Mesendoderm (in vitro differentiated cells): Measurements from ENCODE around the gene PDSS2.

Experiments used
- DNase-seq: peaks from one replicate; pipeline ENCODE4 v3.0.0; 2013
- H2AK5ac ChIP-seq: 2 replicates; pipeline ENCODE4 v1.6.1; 2013; ENCODE audit warnings: low read length, inconsistent platforms
- H2BK120ac ChIP-seq: 2 replicates; pipeline ENCODE4 v1.6.1; 2013; ENCODE audit warnings: low read depth, mild to moderate bottlenecking, low read length, moderate library complexity, mixed read lengths
- H2BK15ac ChIP-seq: replicated peaks from 2 replicates; pipeline ENCODE4 v1.6.1; 2013; ENCODE audit warnings: low read depth, mild to moderate bottlenecking, moderate library complexity
- H2BK5ac ChIP-seq: 2 replicates; pipeline ENCODE4 v1.6.1; 2013; ENCODE audit warnings: low read length, inconsistent platforms
- H3K18ac ChIP-seq: 2 replicates; pipeline ENCODE4 v1.6.1; 2013; ENCODE audit warnings: mild to moderate bottlenecking, low read length, mixed read lengths
- H3K23ac ChIP-seq: one replicate; pipeline ENCODE4 v1.6.1; 2013; ENCODE audit warnings: low read length
- H3K27ac ChIP-seq: 2 replicates; pipeline ENCODE4 v1.5.1; 2013; ENCODE audit warnings: low read depth, mild to moderate bottlenecking, inconsistent platforms, low read length, moderate library complexity
- H3K27me3 ChIP-seq: 2 replicates; pipeline ENCODE4 v1.6.1; 2013; ENCODE audit warnings: low read length, control low read depth, mild to moderate bottlenecking, inconsistent platforms; ENCODE audit not compliant: insufficient read depth, poor library complexity
- H3K36me3 ChIP-seq: 2 replicates; pipeline ENCODE4 v1.6.1; 2013; ENCODE audit warnings: low read length, inconsistent platforms; ENCODE audit not compliant: control insufficient read depth, insufficient read depth
- H3K4ac ChIP-seq: one replicate; pipeline ENCODE4 v1.6.1; 2013; ENCODE audit warnings: low read depth, mild to moderate bottlenecking, low read length, moderate library complexity
- H3K4me1 ChIP-seq: 2 replicates; pipeline ENCODE4 v1.6.1; 2013; ENCODE audit warnings: low read depth, low read length, inconsistent platforms; ENCODE audit not compliant: control insufficient read depth
- H3K4me2 ChIP-seq: 2 replicates; pipeline ENCODE4 v1.6.1; 2013; ENCODE audit warnings: low read length
- H3K4me3 ChIP-seq: 2 replicates; pipeline ENCODE4 v1.5.1; 2013; ENCODE audit warnings: mild to moderate bottlenecking, low read length
- H3K56ac ChIP-seq: one replicate; pipeline ENCODE4 v1.6.1; 2013; ENCODE audit warnings: low read length
- H3K79me1 ChIP-seq: 2 replicates; pipeline ENCODE4 v1.6.1; 2013; ENCODE audit warnings: low read length, inconsistent platforms
- H3K79me2 ChIP-seq: 2 replicates; pipeline ENCODE4 v1.6.1; 2013; ENCODE audit warnings: mild to moderate bottlenecking, low read length; ENCODE audit not compliant: control insufficient read depth, insufficient read depth
- H3K9ac ChIP-seq: 2 replicates; pipeline ENCODE4 v1.6.1; 2013; ENCODE audit warnings: low read length, inconsistent platforms
- H4K5ac ChIP-seq: one replicate; pipeline ENCODE4 v1.6.1; 2013; ENCODE audit warnings: low read length
- H4K8ac ChIP-seq: one replicate; pipeline ENCODE4 v1.6.1; 2013; ENCODE audit warnings: low read depth, mild to moderate bottlenecking, control low read depth, low read length, moderate library complexity
- WGBS: extraction: QIAGEN DNeasy Blood & Tissue Kit; methylation state at CpG from one replicate; pipeline ENCODE4 v1.1.7; 2013; ENCODE audit warnings: low lambda C conversion rate, missing lambda C conversion rate; ENCODE audit not compliant: insufficient coverage; ENCODE audit errors: extremely low coverage; 5-methylcytosine and 5-hydroxymethylcytosine counted together

Gene PDSS2

DNA sequence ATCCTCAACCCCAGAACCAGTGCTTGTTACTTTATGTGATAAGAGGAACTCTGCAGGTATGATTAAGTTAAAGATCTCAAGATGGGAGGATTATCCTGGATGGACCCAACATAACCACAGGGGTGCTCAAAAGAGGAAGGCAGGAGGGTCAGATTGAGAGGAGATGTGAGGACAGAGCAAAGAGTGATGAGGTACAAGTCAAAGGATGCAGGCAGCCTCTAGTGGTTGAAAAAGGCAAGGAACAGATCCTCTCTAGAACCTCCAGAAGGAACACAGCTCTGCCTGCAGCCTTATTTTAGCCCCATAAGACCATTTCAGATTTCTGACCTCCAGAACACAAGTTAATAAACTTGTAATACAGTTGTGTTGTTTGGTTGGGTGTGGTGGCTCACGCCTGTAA is 41.2 kb downstream of the PDSS2 start:
- WGBS, result no CpG with 5 or more reads among the region's 1 CpG
- no peak overlapping the region for H3K9ac ChIP-seq
- H3K56ac ChIP-seq, result no peak overlapping the region
- no peak overlapping the region for H4K5ac ChIP-seq
- H3K4me3 ChIP-seq, result no peak overlapping the region
- no peaks in the 10 kb centered on the region for H3K36me3 ChIP-seq
- no peak overlapping the region for H2BK15ac ChIP-seq
- H3K23ac ChIP-seq, result no peak overlapping the region
- H3K4me1 ChIP-seq, result no peaks in the 10 kb centered on the region
- no peaks in the 10 kb centered on the region for H3K79me2 ChIP-seq
- H3K27ac ChIP-seq, result no peak overlapping the region
- no peak overlapping the region for H3K18ac ChIP-seq
- no peak overlapping the region for H3K4ac ChIP-seq
- H2AK5ac ChIP-seq, result no peak overlapping the region
- no peaks in the 10 kb centered on the region for H3K27me3 ChIP-seq
- no peak overlapping the region for H3K4me2 ChIP-seq
- no peaks in the 10 kb centered on the region for H3K79me1 ChIP-seq
- no peak overlapping the region for H2BK5ac ChIP-seq
- H4K8ac ChIP-seq, result no peak overlapping the region
- no peak overlapping the region for H2BK120ac ChIP-seq
- DNase-seq, result peak; percentile 78

DNA sequence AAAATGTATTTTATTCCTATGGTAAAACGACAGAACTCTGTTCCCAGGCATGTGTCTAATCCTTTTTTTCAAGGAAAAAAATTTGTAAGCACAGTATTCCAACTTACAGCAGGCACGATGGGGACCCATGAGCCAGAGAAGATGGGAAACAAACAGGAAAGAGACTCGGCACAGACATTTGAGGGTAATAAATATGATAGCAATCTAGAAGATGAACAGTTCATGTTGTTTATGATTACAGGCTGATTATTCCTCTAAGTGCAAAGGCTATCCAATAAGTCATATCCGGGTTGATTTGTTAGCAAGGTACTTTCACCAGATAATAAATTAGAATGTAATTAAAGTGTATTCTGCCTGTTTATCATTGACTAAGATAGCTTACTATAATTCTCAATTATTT is 43.2 kb downstream of the PDSS2 start:
- H4K5ac ChIP-seq, result no peak overlapping the region
- no peak overlapping the region for H2BK15ac ChIP-seq
- WGBS, result no CpG with 5 or more reads among the region's 4 CpGs

DNA sequence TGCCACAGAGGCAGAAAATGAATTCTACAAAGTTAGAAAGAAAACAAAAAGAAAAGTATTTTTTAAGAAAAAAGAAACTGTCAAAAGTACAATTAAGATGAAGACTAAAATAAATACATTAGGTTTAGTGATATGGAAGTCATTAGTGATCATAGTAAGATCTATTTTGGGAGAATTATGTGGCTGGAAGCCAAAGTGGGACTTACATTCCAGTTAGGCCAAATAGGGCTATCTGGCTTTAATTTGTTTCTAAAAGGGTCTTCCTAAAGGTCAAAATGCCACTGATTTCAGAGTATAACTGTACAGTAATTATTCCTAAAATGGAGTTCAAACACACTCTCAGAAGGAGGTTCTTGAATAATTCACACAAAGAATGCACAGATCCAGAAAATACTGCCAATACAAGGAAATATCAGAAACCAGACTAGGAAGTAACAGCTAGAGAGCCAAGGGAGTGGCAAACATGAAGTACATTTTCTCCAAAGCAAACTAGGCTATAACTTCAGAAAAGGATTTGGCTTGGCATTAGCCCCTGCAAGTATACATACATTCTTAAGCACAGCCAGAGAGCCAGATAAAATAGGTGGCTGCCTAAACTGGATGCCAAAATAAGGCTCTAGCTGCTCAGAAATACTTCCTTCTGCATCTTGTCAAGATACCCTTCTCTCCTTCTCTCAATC is 45.3 kb downstream of the PDSS2 start:
- Histone ChIP-seq H3K79me1 (no peaks in the 10 kb centered on the region), H3K4me1 (no peaks in the 10 kb centered on the region), H2BK120ac (no peak overlapping the region), H4K8ac (no peak overlapping the region), H3K23ac (no peak overlapping the region), H3K4me2 (no peak overlapping the region), H3K27ac (no peak overlapping the region), H3K36me3 (no peaks in the 10 kb centered on the region), H3K18ac (no peak overlapping the region), H3K4me3 (no peak overlapping the region), H3K4ac (no peak overlapping the region), H4K5ac (no peak overlapping the region), H2AK5ac (no peak overlapping the region), H2BK5ac (no peak overlapping the region), H3K79me2 (no peaks in the 10 kb centered on the region), H3K9ac (no peak overlapping the region), H2BK15ac (no peak overlapping the region), H3K56ac (no peak overlapping the region), H3K27me3 (no peaks in the 10 kb centered on the region)
- DNase-seq, result no peak

More for the DNA sequence above, 43.2 kb downstream of the PDSS2 start:
- Histone ChIP-seq H3K23ac (no peak overlapping the region), H3K56ac (no peak overlapping the region), H3K4me3 (no peak overlapping the region), H3K79me1 (no peaks in the 10 kb centered on the region), H4K8ac (no peak overlapping the region), H2BK5ac (no peak overlapping the region), H3K4ac (no peak overlapping the region), H3K4me2 (no peak overlapping the region), H3K79me2 (no peaks in the 10 kb centered on the region), H3K27ac (no peak overlapping the region), H2AK5ac (no peak overlapping the region), H3K9ac (no peak overlapping the region), H3K18ac (no peak overlapping the region), H2BK120ac (no peak overlapping the region), H3K4me1 (no peaks in the 10 kb centered on the region), H3K27me3 (no peaks in the 10 kb centered on the region), H3K36me3 (no peaks in the 10 kb centered on the region)
- DNase-seq, result no peak

DNA sequence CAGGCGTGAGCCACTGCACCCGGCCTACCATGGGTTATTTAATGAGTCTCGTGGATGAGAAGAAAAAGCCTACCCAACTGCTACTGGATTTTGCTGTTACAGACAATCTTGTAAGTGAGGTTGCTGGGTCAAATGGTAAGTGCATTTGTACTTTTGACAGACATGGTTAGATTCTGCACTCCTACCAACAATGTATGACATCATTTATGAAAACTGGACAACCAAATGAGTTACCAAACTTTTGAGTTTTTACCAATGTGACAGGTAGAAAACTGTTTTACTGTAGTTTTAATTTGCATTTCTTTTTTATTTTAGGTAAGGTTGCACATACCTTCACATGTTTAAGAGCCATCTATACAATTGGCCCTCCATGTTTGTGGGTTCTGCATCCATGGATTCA is 48.2 kb downstream of the PDSS2 start:
- no peaks in the 10 kb centered on the region for H3K36me3 ChIP-seq
- no peaks in the 10 kb centered on the region for H3K79me1 ChIP-seq
- no peak overlapping the region for H3K4ac ChIP-seq
- H2AK5ac ChIP-seq, result no peak overlapping the region
- H3K18ac ChIP-seq, result no peak overlapping the region
- no peak overlapping the region for H2BK15ac ChIP-seq
- H2BK120ac ChIP-seq, result no peak overlapping the region
- no peaks in the 10 kb centered on the region for H3K4me1 ChIP-seq
- no peak overlapping the region for H3K27ac ChIP-seq
- no peak overlapping the region for H3K4me2 ChIP-seq
- H4K8ac ChIP-seq, result no peak overlapping the region
- H4K5ac ChIP-seq, result no peak overlapping the region
- no peak overlapping the region for H3K4me3 ChIP-seq
- no peak overlapping the region for H3K9ac ChIP-seq
- no peak overlapping the region for H2BK5ac ChIP-seq
- no peaks in the 10 kb centered on the region for H3K79me2 ChIP-seq
- no CpG with 5 or more reads among the region's 3 CpGs for whole genome bisulfite sequencing
- H3K56ac ChIP-seq, result no peak overlapping the region
- DNase-seq, result no peak
- no peaks in the 10 kb centered on the region for H3K27me3 ChIP-seq
- no peak overlapping the region for H3K23ac ChIP-seq

DNA sequence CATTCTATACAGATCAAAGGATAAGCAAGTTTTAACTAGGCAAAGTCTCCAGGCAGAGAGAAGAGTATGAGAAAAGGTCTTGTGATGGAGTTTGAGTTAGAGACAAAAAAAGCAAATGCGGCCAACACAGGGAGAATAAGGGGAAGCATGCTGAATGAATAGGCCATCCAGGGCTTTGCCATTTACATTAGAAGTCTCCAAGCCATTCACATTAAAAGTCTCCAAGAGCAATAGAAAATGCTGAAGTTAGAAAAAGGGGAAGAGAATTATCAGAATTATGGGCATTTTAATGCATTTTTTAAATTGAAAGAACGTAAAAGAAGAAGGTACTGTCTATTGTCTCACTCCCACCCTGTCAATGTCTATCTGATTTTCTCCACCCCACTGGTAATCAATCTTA is 49.4 kb downstream of the PDSS2 start:
- Histone ChIP-seq H3K9ac (no peak overlapping the region), H3K4me2 (no peak overlapping the region)

DNA sequence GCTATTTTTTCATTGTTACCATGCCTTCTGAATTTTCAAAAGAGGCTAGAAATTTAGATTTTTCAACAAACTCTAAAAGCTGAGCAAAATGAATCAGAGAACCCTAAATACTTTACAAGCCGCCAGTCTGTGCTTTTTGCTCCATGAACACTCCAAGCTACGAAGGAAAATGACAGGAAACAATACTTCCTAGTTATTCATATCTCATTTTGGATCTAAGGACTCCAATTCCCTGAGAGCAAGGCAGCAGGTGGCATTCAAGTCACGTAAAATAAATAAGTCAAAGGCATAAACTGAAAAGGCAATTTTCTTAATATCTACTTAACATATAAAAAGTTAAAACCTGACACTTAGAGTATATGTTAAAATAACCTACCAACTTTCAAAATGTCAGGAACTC is 50.6 kb downstream of the PDSS2 start:
- Histone ChIP-seq H3K4me1 (no peaks in the 10 kb centered on the region), H3K79me1 (no peaks in the 10 kb centered on the region), H2AK5ac (no peak overlapping the region), H3K4me3 (no peak overlapping the region), H2BK5ac (no peak overlapping the region), H3K79me2 (no peaks in the 10 kb centered on the region), H3K4me2 (no peak overlapping the region), H4K8ac (no peak overlapping the region), H3K9ac (no peak overlapping the region), H4K5ac (no peak overlapping the region), H2BK120ac (no peak overlapping the region), H3K27ac (no peak overlapping the region), H2BK15ac (no peak overlapping the region), H3K4ac (no peak overlapping the region), H3K18ac (no peak overlapping the region), H3K36me3 (no peaks in the 10 kb centered on the region), H3K23ac (no peak overlapping the region), H3K56ac (no peak overlapping the region), H3K27me3 (no peaks in the 10 kb centered on the region)
- DNase-seq, result no peak
- WGBS, result no CpG with 5 or more reads among the region's 3 CpGs

More for the DNA sequence above, 49.4 kb downstream of the PDSS2 start:
- Histone ChIP-seq H3K4me1 (no peaks in the 10 kb centered on the region), H2BK15ac (no peak overlapping the region), H3K79me1 (no peaks in the 10 kb centered on the region), H3K4me3 (no peak overlapping the region), H3K27ac (no peak overlapping the region), H3K18ac (no peak overlapping the region), H3K36me3 (no peaks in the 10 kb centered on the region), H3K27me3 (no peaks in the 10 kb centered on the region), H3K4ac (no peak overlapping the region), H2BK5ac (no peak overlapping the region), H3K79me2 (no peaks in the 10 kb centered on the region), H4K8ac (no peak overlapping the region), H3K23ac (no peak overlapping the region), H3K56ac (no peak overlapping the region), H2BK120ac (no peak overlapping the region), H2AK5ac (no peak overlapping the region), H4K5ac (no peak overlapping the region)
- no peak for DNase-seq
- WGBS, result no CpG with 5 or more reads among the region's 2 CpGs
